CD14-positive monocyte (primary cell): ENCODE data around the gene EDN3. TPM values are rescaled to one million over a fixed set of nuclear protein-coding genes. Genes with fewer than 3 reads are reported as not detected.

ENCODE experiments used
- DNase-seq, 3 donors: peaks; one replicate each; pipeline ENCODE4 v3.0.0-alpha.2; 2011 to 2022
- H2AFZ ChIP-seq: 2 replicates; pipeline ENCODE4 v1.6.0; 2012; ENCODE audit warnings: mild to moderate bottlenecking, low read depth, low read length, inconsistent platforms; ENCODE audit not compliant: insufficient read depth, poor library complexity, severe bottlenecking
- H3K27ac ChIP-seq, 2 donors: 1 replicate in 1 of 2; 2 replicates in 1 of 2; pipeline ENCODE4 v1.5.1; 2012 to 2013; ENCODE audit warnings: low read length in 2 of 2, control low read depth in 1 of 2, inconsistent platforms in 1 of 2, low read depth in 1 of 2, mild to moderate bottlenecking in 1 of 2
- H3K27me3 ChIP-seq, 2 donors: one replicate each; pipeline versions ENCODE4 v1.6.0 to v1.6.1; 2011 to 2013; ENCODE audit warnings: low read length in 2 of 2; ENCODE audit not compliant: control insufficient read depth in 2 of 2, insufficient read depth in 2 of 2
- H3K36me3 ChIP-seq, 2 donors: replicated peaks in 1 of 2; 1 replicate in 1 of 2; 2 replicates in 1 of 2; pipeline versions ENCODE4 v1.5.1 to v1.6.1; 2012 to 2013; ENCODE audit warnings: low read length in 2 of 2, control low read depth in 1 of 2, inconsistent platforms in 1 of 2, mild to moderate bottlenecking in 1 of 2; ENCODE audit not compliant: insufficient read depth in 2 of 2, control insufficient read depth in 1 of 2
- H3K4me1 ChIP-seq, 2 donors: 1 replicate in 1 of 2; 2 replicates in 1 of 2; pipeline versions ENCODE4 v1.5.1 to v1.6.1; 2012 to 2013; ENCODE audit warnings: low read length in 2 of 2, control low read depth in 1 of 2, inconsistent platforms in 1 of 2, mild to moderate bottlenecking in 1 of 2, moderate library complexity in 1 of 2; ENCODE audit not compliant: insufficient read depth in 2 of 2, control insufficient read depth in 1 of 2
- H3K4me2 ChIP-seq: replicated peaks from 2 replicates; pipeline ENCODE3; 2012; ENCODE audit warnings: low read length, moderate library complexity, mild to moderate bottlenecking; ENCODE audit not compliant: poor library complexity, severe bottlenecking; ENCODE audit errors: extremely low read depth
- H3K4me3 ChIP-seq, 3 experiments: fragments of 200-600 bp in 1 of 3; sonication (generic) in 1 of 3; replicated peaks in 1 of 3; 1 replicate in 2 of 3; 2 replicates in 1 of 3; pipeline ENCODE4 v1.5.1; 2011 to 2013; ENCODE audit warnings: low read length in 3 of 3, mild to moderate bottlenecking in 3 of 3, control low read depth in 2 of 3, low read depth in 2 of 3, inconsistent platforms in 1 of 3, moderate library complexity in 1 of 3
- H3K79me2 ChIP-seq: 2 replicates; pipeline ENCODE4 v1.6.0; 2012; ENCODE audit warnings: mild to moderate bottlenecking, control low read depth, inconsistent platforms, low read length, moderate library complexity; ENCODE audit not compliant: insufficient read depth
- H3K9ac ChIP-seq: 2 replicates; pipeline ENCODE4 v1.6.0; 2017; ENCODE audit warnings: low read length, mild to moderate bottlenecking; ENCODE audit not compliant: insufficient read depth, poor library complexity, severe bottlenecking
- H3K9me3 ChIP-seq, 2 donors: replicated peaks in 1 of 2; 1 replicate in 1 of 2; 2 replicates in 1 of 2; pipeline versions ENCODE4 v1.5.1 to v1.6.1; 2012 to 2013; ENCODE audit warnings: low read length in 2 of 2, control low read depth in 1 of 2; ENCODE audit not compliant: control insufficient read depth in 1 of 2, insufficient read depth in 1 of 2
- H4K20me1 ChIP-seq: 2 replicates; pipeline ENCODE4 v1.6.0; 2012; ENCODE audit warnings: mild to moderate bottlenecking, low read length, control low read depth, moderate library complexity; ENCODE audit not compliant: insufficient read depth
- H3K27ac Mint-ChIP-seq, 7 donors: one replicate each; pipeline ENCODE4 v1.8.0; 2020; ENCODE audit warnings: mild to moderate bottlenecking in 7 of 7, mixed read lengths in 7 of 7, moderate library complexity in 6 of 7, inconsistent platforms in 2 of 7
- H3K27me3 Mint-ChIP-seq, 3 donors: one replicate each; pipeline ENCODE4 v1.8.0; 2021 to 2022; ENCODE audit warnings: low read depth in 3 of 3, mild to moderate bottlenecking in 3 of 3, mixed read lengths in 3 of 3, moderate library complexity in 3 of 3, inconsistent platforms in 1 of 3
- H3K36me3 Mint-ChIP-seq, 2 donors: one replicate each; pipeline ENCODE4 v1.8.0; 2020; ENCODE audit warnings: mixed read lengths in 2 of 2, inconsistent platforms in 1 of 2, mild to moderate bottlenecking in 1 of 2
- H3K4me1 Mint-ChIP-seq: one replicate; pipeline ENCODE4 v1.8.0; 2020; ENCODE audit warnings: mild to moderate bottlenecking, mixed read lengths
- H3K4me3 Mint-ChIP-seq, 2 donors: one replicate each; pipeline ENCODE4 v1.8.0; 2020; ENCODE audit warnings: mild to moderate bottlenecking in 2 of 2, mixed read lengths in 2 of 2, moderate library complexity in 1 of 2
- H3K9me3 Mint-ChIP-seq, 7 donors: one replicate each; pipeline ENCODE4 v1.8.0; 2020 to 2022; ENCODE audit warnings: mixed read lengths in 7 of 7, mild to moderate bottlenecking in 6 of 7, moderate library complexity in 6 of 7, inconsistent platforms in 2 of 7
- WGBS: methylation state at CpG from one replicate; pipeline ENCODE4 v1.1.5; 2013; ENCODE audit warnings: missing lambda C conversion rate; ENCODE audit not compliant: insufficient coverage; 5-methylcytosine and 5-hydroxymethylcytosine counted together
- intact Hi-C, 2 donors: fragments of 100-400 bp; cut with micrococcal nuclease; formaldehyde crosslinking; loops; one replicate each; pipeline versions ENCODE4 v1.15.0 to v1.15.1; 2023
- polyA plus RNA-seq, 3 donors: library from polyadenylated mRNA; depleted of rRNA in 1 of 3; unstranded in 2 of 3; stranded (reverse) in 1 of 3; fragments of 300-500 nt in 2 of 3; fragments of >200 nt in 1 of 3; fragmentation: Illumina TruSeq in 2 of 3; gene quantifications; 1 replicate in 2 of 3; 2 replicates in 1 of 3; pipeline ENCODE4 v1.2.3, GENCODE V29; 2012 to 2021
- TF ChIP-seq, protein P1 (sequence below): fragments of 200-600 bp; IDR thresholded peaks from one replicate; pipeline ENCODE4 v1.8.0; 2022; ENCODE audit warnings: antibody characterized with exemption, mild to moderate bottlenecking

EDN3 gene
- polyA plus RNA-seq, 3 donors, result not detected

DNA sequence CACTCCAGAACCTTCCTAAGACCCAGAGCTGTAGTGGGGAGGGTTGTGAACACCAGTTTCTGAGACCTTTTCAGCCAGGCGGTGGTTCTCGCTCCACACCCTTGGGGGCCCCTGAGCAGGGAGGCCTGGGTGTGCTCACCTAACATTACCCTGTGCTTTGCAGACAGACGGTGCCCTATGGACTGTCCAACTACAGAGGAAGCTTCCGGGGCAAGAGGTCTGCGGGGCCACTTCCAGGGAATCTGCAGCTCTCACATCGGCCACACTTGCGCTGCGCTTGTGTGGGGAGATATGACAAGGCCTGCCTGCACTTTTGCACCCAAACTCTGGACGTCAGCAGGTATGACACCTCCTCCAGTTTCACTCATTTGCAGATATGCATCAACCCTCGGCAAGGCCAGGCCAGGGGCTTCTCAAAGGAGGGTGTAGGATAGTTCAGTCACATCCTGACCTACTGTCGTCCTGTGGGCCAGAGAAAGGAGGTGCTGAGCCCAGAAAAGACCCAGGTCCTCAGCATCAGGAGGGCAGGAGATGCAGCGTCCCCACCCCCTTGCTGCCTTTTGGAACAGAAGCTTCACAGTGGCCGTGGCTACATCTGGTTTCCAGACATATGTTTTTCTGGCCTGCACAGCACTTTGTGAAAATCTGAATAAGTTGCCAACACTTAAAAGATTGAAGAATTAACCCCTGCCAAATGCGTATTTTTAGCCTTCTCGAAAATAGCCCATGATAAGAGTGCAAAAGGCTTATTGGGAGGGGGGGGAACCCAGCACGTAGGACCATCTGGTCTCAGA, 20.6 kb downstream of the EDN3 start:
- intact Hi-C loops, result no loop called here
- Histone ChIP-seq H3K4me3 (no peak overlapping the region), H3K36me3 (no peaks in the 10 kb centered on the region), H4K20me1 (no peaks in the 10 kb centered on the region), H3K27ac (no peak overlapping the region), H3K79me2 (no peaks in the 10 kb centered on the region), H3K27me3 (no peaks in the 10 kb centered on the region), H3K9ac (no peak overlapping the region), H2AFZ (no peak overlapping the region), H3K4me2 (no peak overlapping the region), H3K9me3 (no peaks in the 10 kb centered on the region), H3K4me1 (no peaks in the 10 kb centered on the region)
- DNase-seq, result no peak
- no peak overlapping the region for H3K4me3 Mint-ChIP-seq
- peaks cover 3 to 7% (median 4%) of the 10 kb centered on the region in 3 donors for H3K27me3 Mint-ChIP-seq
- H3K36me3 Mint-ChIP-seq, result no peaks in the 10 kb centered on the region
- no peaks in the 10 kb centered on the region for H3K4me1 Mint-ChIP-seq
- WGBS, result 89% methylated on average over 10 of the region's 16 CpGs
- TF ChIP-seq, protein P1, sequence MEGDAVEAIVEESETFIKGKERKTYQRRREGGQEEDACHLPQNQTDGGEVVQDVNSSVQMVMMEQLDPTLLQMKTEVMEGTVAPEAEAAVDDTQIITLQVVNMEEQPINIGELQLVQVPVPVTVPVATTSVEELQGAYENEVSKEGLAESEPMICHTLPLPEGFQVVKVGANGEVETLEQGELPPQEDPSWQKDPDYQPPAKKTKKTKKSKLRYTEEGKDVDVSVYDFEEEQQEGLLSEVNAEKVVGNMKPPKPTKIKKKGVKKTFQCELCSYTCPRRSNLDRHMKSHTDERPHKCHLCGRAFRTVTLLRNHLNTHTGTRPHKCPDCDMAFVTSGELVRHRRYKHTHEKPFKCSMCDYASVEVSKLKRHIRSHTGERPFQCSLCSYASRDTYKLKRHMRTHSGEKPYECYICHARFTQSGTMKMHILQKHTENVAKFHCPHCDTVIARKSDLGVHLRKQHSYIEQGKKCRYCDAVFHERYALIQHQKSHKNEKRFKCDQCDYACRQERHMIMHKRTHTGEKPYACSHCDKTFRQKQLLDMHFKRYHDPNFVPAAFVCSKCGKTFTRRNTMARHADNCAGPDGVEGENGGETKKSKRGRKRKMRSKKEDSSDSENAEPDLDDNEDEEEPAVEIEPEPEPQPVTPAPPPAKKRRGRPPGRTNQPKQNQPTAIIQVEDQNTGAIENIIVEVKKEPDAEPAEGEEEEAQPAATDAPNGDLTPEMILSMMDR, result no peak
- H3K9me3 Mint-ChIP-seq, result no peaks in the 10 kb centered on the region
- H3K27ac Mint-ChIP-seq, result no peak overlapping the region

DNA sequence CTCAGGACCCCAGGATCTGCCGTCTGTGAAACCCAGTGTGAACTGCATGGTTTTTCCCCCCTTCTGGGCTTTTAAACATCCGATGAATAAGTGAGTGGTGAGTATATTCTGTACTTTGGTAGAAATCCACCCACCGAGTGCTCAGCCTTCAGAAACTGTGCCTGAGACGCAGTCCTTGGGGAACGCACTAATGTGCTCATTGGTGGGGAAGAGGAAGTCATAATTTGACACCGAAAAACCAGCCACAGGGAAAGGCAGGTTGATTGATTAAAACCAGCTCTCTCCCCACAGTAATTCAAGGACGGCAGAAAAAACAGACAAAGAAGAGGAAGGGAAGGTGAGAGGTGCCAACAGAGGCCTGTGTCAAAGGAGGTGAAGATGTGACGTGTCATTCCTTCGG, 21.7 kb downstream of the EDN3 start:
- no peak overlapping the region for H3K9ac ChIP-seq
- no peaks in the 10 kb centered on the region for H3K36me3 ChIP-seq
- H2AFZ ChIP-seq, result no peak overlapping the region
- WGBS, result 20% methylated on average over 2 of the region's 9 CpGs
- Mint-ChIP-seq H3K36me3 (no peaks in the 10 kb centered on the region), H3K27me3 (peaks cover 4 to 9% (median 5%) of the 10 kb centered on the region in 3 donors), H3K4me3 (no peak overlapping the region), H3K9me3 (no peaks in the 10 kb centered on the region), H3K4me1 (no peaks in the 10 kb centered on the region), H3K27ac (no peak overlapping the region)
- no peaks in the 10 kb centered on the region for H3K9me3 ChIP-seq
- no peaks in the 10 kb centered on the region for H3K27me3 ChIP-seq
- H4K20me1 ChIP-seq, result no peaks in the 10 kb centered on the region
- no peak overlapping the region for H3K4me2 ChIP-seq
- H3K4me1 ChIP-seq, result no peaks in the 10 kb centered on the region
- no peak overlapping the region for H3K4me3 ChIP-seq
- DNase-seq, result no peak
- H3K27ac ChIP-seq, result no peak overlapping the region
- TF ChIP-seq, protein P1, result no peak
- intact Hi-C loops, result no loop called here
- no peaks in the 10 kb centered on the region for H3K79me2 ChIP-seq
